Mesendoderm (in vitro differentiated cells): ENCODE results near the gene C8G.

Experiments used
- DNase-seq: peaks from one replicate; pipeline ENCODE4 v3.0.0; 2013
- H2AK5ac ChIP-seq: 2 replicates; pipeline ENCODE4 v1.6.1; 2013; ENCODE audit warnings: low read length, inconsistent platforms
- H2BK120ac ChIP-seq: 2 replicates; pipeline ENCODE4 v1.6.1; 2013; ENCODE audit warnings: low read depth, mild to moderate bottlenecking, low read length, moderate library complexity, mixed read lengths
- H2BK15ac ChIP-seq: replicated peaks from 2 replicates; pipeline ENCODE4 v1.6.1; 2013; ENCODE audit warnings: low read depth, mild to moderate bottlenecking, moderate library complexity
- H2BK5ac ChIP-seq: 2 replicates; pipeline ENCODE4 v1.6.1; 2013; ENCODE audit warnings: low read length, inconsistent platforms
- H3K18ac ChIP-seq: 2 replicates; pipeline ENCODE4 v1.6.1; 2013; ENCODE audit warnings: mild to moderate bottlenecking, low read length, mixed read lengths
- H3K23ac ChIP-seq: one replicate; pipeline ENCODE4 v1.6.1; 2013; ENCODE audit warnings: low read length
- H3K27ac ChIP-seq: 2 replicates; pipeline ENCODE4 v1.5.1; 2013; ENCODE audit warnings: low read depth, mild to moderate bottlenecking, inconsistent platforms, low read length, moderate library complexity
- H3K27me3 ChIP-seq: 2 replicates; pipeline ENCODE4 v1.6.1; 2013; ENCODE audit warnings: low read length, control low read depth, mild to moderate bottlenecking, inconsistent platforms; ENCODE audit not compliant: insufficient read depth, poor library complexity
- H3K36me3 ChIP-seq: 2 replicates; pipeline ENCODE4 v1.6.1; 2013; ENCODE audit warnings: low read length, inconsistent platforms; ENCODE audit not compliant: control insufficient read depth, insufficient read depth
- H3K4ac ChIP-seq: one replicate; pipeline ENCODE4 v1.6.1; 2013; ENCODE audit warnings: low read depth, mild to moderate bottlenecking, low read length, moderate library complexity
- H3K4me1 ChIP-seq: 2 replicates; pipeline ENCODE4 v1.6.1; 2013; ENCODE audit warnings: low read depth, low read length, inconsistent platforms; ENCODE audit not compliant: control insufficient read depth
- H3K4me2 ChIP-seq: 2 replicates; pipeline ENCODE4 v1.6.1; 2013; ENCODE audit warnings: low read length
- H3K4me3 ChIP-seq: 2 replicates; pipeline ENCODE4 v1.5.1; 2013; ENCODE audit warnings: mild to moderate bottlenecking, low read length
- H3K56ac ChIP-seq: one replicate; pipeline ENCODE4 v1.6.1; 2013; ENCODE audit warnings: low read length
- H3K79me1 ChIP-seq: 2 replicates; pipeline ENCODE4 v1.6.1; 2013; ENCODE audit warnings: low read length, inconsistent platforms
- H3K79me2 ChIP-seq: 2 replicates; pipeline ENCODE4 v1.6.1; 2013; ENCODE audit warnings: mild to moderate bottlenecking, low read length; ENCODE audit not compliant: control insufficient read depth, insufficient read depth
- H3K9ac ChIP-seq: 2 replicates; pipeline ENCODE4 v1.6.1; 2013; ENCODE audit warnings: low read length, inconsistent platforms
- H4K5ac ChIP-seq: one replicate; pipeline ENCODE4 v1.6.1; 2013; ENCODE audit warnings: low read length
- H4K8ac ChIP-seq: one replicate; pipeline ENCODE4 v1.6.1; 2013; ENCODE audit warnings: low read depth, mild to moderate bottlenecking, control low read depth, low read length, moderate library complexity
- WGBS: extraction: QIAGEN DNeasy Blood & Tissue Kit; methylation state at CpG from one replicate; pipeline ENCODE4 v1.1.7; 2013; ENCODE audit warnings: low lambda C conversion rate, missing lambda C conversion rate; ENCODE audit not compliant: insufficient coverage; ENCODE audit errors: extremely low coverage; 5-methylcytosine and 5-hydroxymethylcytosine counted together

The C8G gene

DNA sequence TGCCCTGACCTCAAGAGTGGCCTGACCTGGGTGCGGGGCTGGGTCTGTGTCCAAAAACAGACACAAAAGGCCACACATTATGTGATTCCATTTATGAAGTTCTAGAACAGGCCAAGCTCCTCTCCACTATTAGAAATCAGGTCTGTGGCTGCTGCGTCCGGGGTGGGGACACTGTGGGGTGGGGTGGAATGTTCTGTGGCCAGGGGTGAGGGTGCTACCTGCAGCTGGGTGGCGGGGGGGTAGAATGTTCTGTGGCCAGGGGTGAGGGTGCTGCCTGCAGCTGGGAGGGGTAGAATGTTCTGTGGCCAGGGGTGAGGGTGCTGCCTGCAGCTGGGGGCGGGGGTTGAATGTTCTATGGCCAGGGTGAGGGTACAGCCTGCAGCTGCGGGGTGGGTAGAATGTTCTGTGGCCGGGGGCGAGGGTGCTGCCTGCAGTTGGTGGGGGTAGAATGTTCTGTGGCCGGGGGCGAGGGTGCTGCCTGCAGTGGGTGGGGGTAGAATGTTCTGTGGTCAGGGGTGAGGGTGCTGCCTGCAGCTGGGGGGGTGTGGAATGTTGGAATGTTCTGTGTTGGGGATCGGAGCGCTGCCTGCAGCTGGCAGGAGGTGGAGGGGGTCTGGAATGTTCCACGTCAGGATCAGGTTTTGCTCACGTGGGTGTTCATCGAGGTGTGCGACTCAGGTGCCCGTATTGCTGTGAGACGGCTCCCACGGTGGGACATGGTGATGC lies 15.3 kb downstream of the C8G start:
- Histone ChIP-seq H2BK120ac (no peak overlapping the region), H2AK5ac (no peak overlapping the region), H4K8ac (no peak overlapping the region), H3K79me2 (no peaks in the 10 kb centered on the region), H3K36me3 (no peaks in the 10 kb centered on the region), H4K5ac (no peak overlapping the region), H3K4ac (no peak overlapping the region), H3K56ac (no peak overlapping the region), H3K4me1 (no peaks in the 10 kb centered on the region), H3K4me3 (no peak overlapping the region), H3K9ac (no peak overlapping the region), H3K27me3 (no peaks in the 10 kb centered on the region), H3K27ac (no peak overlapping the region), H2BK5ac (no peak overlapping the region), H2BK15ac (no peak overlapping the region), H3K18ac (no peak overlapping the region), H3K4me2 (no peak overlapping the region), H3K79me1 (no peaks in the 10 kb centered on the region), H3K23ac (no peak overlapping the region)
- no CpG with 5 or more reads among the region's 19 CpGs for WGBS
- DNase-seq: no peak

DNA sequence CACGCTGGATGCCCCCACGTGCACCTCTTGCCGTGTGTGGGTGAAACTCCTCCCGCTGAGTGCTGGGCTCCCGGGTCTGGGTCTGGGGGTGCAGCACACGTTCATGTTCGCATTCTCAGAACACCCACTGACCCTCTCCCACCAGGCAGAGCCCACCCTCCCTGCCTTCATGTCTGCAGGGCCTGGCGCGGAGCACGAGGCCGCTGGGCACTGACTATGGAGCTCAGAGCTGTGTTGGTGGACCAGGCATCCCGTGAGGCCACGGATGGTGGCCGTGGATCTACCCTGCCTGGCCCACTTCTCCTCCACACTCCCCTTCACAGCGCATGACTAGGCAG lies 15.9 kb downstream of the C8G start:
- no peak overlapping the region for H4K8ac ChIP-seq
- no peak overlapping the region for H3K4me2 ChIP-seq
- no peaks in the 10 kb centered on the region for H3K79me2 ChIP-seq
- H4K5ac ChIP-seq: no peak overlapping the region
- H3K79me1 ChIP-seq: no peaks in the 10 kb centered on the region
- H3K36me3 ChIP-seq: no peaks in the 10 kb centered on the region
- no peak overlapping the region for H2AK5ac ChIP-seq
- H2BK15ac ChIP-seq: no peak overlapping the region
- H3K27ac ChIP-seq: no peak overlapping the region
- H3K27me3 ChIP-seq: no peaks in the 10 kb centered on the region
- WGBS: no CpG with 5 or more reads among the region's 15 CpGs
- H2BK120ac ChIP-seq: no peak overlapping the region
- no peak overlapping the region for H3K9ac ChIP-seq
- no peak overlapping the region for H3K56ac ChIP-seq
- no peak for DNase-seq
- no peak overlapping the region for H3K4ac ChIP-seq
- H3K4me3 ChIP-seq: no peak overlapping the region
- H3K4me1 ChIP-seq: peaks cover 2% of the 10 kb centered on the region
- H3K23ac ChIP-seq: no peak overlapping the region
- no peak overlapping the region for H3K18ac ChIP-seq
- no peak overlapping the region for H2BK5ac ChIP-seq

DNA sequence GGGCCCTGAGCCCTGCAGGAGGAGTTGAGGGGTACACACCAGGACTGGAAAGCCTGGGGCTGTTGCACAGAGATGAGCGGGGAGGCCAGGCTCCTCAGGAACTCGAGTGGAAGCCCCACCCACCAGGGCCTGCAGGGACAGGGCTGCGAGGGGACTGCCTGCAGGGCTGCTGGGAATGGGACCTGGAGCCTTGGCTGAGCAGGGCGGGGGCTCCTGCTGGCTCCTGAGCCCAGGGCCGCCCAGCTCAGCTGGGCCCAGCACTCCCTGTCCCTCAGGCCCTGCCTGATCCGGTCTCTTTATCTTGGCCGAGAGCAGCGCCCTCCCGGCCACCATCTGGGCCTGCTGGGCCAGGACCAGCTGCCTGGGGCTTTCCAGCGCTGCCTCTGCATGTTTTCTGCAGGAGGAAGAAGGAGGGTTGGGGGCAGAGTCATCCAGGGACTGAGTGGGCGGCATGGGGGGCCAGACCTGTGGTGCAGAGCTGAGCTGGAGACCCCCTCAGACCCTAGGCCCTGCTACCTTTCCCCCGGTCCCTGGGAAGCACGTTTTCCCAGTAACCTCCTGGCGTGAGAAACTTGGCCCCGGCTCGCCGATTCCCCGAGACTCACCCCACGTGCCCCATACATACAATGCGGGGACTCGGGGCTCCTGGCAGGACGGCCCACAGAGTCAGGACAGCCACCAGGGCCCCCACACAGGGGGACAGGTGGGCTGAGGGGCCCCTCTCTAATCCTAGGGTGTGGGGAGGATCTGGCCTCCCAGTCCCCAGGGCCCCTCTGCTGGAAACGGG lies 16.4 kb downstream of the C8G start:
- no peaks in the 10 kb centered on the region for H3K79me2 ChIP-seq
- DNase-seq: no peak
- peaks cover 2% of the 10 kb centered on the region for H3K4me1 ChIP-seq
- H3K4ac ChIP-seq: no peak overlapping the region
- H2AK5ac ChIP-seq: no peak overlapping the region
- H3K27ac ChIP-seq: no peak overlapping the region
- no peak overlapping the region for H3K23ac ChIP-seq
- H3K9ac ChIP-seq: no peak overlapping the region
- H2BK5ac ChIP-seq: no peak overlapping the region
- no peak overlapping the region for H3K56ac ChIP-seq
- H3K4me3 ChIP-seq: no peak overlapping the region
- no peak overlapping the region for H4K5ac ChIP-seq
- H3K79me1 ChIP-seq: no peaks in the 10 kb centered on the region
- no peak overlapping the region for H3K18ac ChIP-seq
- H3K36me3 ChIP-seq: no peaks in the 10 kb centered on the region
- no CpG with 5 or more reads among the region's 23 CpGs for WGBS
- H3K27me3 ChIP-seq: no peaks in the 10 kb centered on the region
- no peak overlapping the region for H4K8ac ChIP-seq
- H2BK15ac ChIP-seq: no peak overlapping the region
- H3K4me2 ChIP-seq: no peak overlapping the region
- H2BK120ac ChIP-seq: no peak overlapping the region

GRCh38 chr9:136962163-136962562 lies 17.1 kb downstream of the C8G start:
- WGBS: no CpG with 5 or more reads among the region's 9 CpGs
- H3K56ac ChIP-seq: no peak overlapping the region
- H3K27me3 ChIP-seq: no peaks in the 10 kb centered on the region

DNA sequence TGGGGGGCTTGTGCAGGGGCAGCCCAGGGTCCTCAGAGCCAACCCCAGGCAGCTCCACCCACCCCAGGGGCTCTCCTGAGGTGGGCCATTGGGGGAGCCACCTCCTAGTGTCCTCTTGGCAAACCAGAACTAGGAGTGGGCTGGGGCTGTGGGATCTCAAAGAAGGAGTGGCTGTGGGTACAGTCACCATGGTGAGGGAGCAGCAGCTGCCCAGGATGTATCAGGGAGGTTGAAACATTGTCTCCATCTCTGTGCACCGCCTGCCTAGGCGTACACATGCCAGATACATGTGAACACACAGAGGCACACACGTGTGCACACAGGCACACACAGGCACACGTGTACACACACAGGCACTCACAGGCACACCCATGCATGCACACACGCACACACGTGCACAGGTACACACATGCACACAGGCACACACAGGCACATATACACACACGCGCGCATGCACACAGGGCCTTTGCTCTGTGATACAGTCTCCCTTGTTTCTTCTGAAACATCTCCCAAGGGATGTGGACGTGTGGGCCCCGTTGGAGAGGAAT lies 17.7 kb downstream of the C8G start:
- no peak overlapping the region for H3K9ac ChIP-seq
- H4K5ac ChIP-seq: no peak overlapping the region
- no peaks in the 10 kb centered on the region for H3K36me3 ChIP-seq
- peak overlapping the region; percentile 25 for H3K56ac ChIP-seq
- no peak for DNase-seq
- H3K4me2 ChIP-seq: no peak overlapping the region
- no peak overlapping the region for H3K18ac ChIP-seq
- no peak overlapping the region for H3K4me3 ChIP-seq
- no peak overlapping the region for H2BK15ac ChIP-seq
- no peaks in the 10 kb centered on the region for H3K27me3 ChIP-seq
- H2BK120ac ChIP-seq: no peak overlapping the region
- H3K79me2 ChIP-seq: no peaks in the 10 kb centered on the region
- H3K27ac ChIP-seq: no peak overlapping the region
- no peak overlapping the region for H4K8ac ChIP-seq
- no peaks in the 10 kb centered on the region for H3K79me1 ChIP-seq
- no peak overlapping the region for H2AK5ac ChIP-seq
- H3K23ac ChIP-seq: no peak overlapping the region
- peaks cover 2% of the 10 kb centered on the region for H3K4me1 ChIP-seq
- WGBS: no CpG with 5 or more reads among the region's 11 CpGs
- no peak overlapping the region for H3K4ac ChIP-seq
- H2BK5ac ChIP-seq: no peak overlapping the region

More at GRCh38 chr9:136962163-136962562, 17.1 kb downstream of the C8G start:
- Histone ChIP-seq H3K27ac (no peak overlapping the region), H3K18ac (no peak overlapping the region), H3K36me3 (no peaks in the 10 kb centered on the region), H3K4me3 (no peak overlapping the region), H3K4me2 (no peak overlapping the region), H2BK5ac (no peak overlapping the region), H4K8ac (no peak overlapping the region), H2AK5ac (no peak overlapping the region), H3K4ac (no peak overlapping the region), H2BK120ac (no peak overlapping the region), H3K79me1 (no peaks in the 10 kb centered on the region), H3K9ac (no peak overlapping the region), H3K4me1 (peaks cover 2% of the 10 kb centered on the region), H3K79me2 (no peaks in the 10 kb centered on the region), H3K23ac (no peak overlapping the region), H2BK15ac (no peak overlapping the region), H4K5ac (no peak overlapping the region)
- no peak for DNase-seq
